GM18498 (cell line): Measurements from ENCODE around the gene CCL26.
"Not testable (repeated sequence)": the region's sequence is repeated elsewhere in the genome, so short reads cannot be mapped to it uniquely, and the experiment has no call there.

Experiments
- ATAC-seq: cut with Tn5 transposase; IDR thresholded peaks from one replicate; pipeline ENCODE4 v1.9.1; 2021; ENCODE audit warnings: mild to moderate bottlenecking, moderate library complexity; ENCODE audit not compliant: unreplicated experiment

Gene CCL26

GRCh38 chr7:75793676-75794075 is 21.7 kb upstream of the CCL26 start:
- no peak for ATAC-seq

DNA sequence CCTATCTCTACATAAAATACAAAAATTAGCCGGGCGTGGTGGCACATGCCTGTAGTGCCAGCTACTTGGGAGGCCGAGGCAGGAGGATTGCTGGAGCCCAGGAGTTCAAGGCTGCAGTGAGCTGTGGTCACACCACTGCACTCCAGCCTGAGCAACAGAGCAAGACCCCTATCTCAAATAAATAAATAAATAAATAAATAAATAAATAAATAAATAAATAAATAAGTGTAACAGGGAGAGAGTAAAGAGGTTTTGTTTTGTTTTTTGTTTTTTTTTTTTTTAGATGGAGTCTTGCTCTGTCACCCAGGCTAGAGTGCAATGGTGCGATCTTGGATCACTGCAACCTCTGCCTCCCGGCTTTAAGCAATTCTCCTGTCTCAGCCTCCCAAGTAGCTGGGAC is 20.6 kb upstream of the CCL26 start:
- ATAC-seq: not testable (repeated sequence)

GRCh38 chr7:75789361-75789924 is 17.4 kb upstream of the CCL26 start:
- ATAC-seq: no peak

GRCh38 chr7:75788154-75788847 is 16.3 kb upstream of the CCL26 start:
- not testable (repeated sequence) for ATAC-seq

DNA sequence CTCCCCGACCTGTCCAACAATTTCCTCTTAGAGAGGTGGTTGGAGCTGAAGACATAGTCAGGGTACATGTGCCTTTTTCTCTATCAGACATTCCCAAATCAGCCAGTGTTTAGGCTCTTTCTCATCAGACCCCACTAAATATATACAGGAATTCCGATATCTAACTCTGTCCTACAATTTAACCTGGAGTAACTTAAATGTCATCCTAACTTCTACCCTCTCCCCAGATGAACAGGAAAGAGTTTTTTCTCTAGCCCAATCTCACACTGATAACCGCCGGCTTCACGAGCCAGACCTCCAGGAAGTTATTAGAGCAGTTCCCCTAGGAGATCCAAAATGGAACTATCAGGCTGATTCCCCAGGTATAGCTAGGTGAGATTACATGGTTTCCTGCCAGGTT is 11.0 kb upstream of the CCL26 start:
- ATAC-seq: not testable (repeated sequence)

- ATAC-seq: not testable (repeated sequence)
Measured at GRCh38 chr7:75780647-75781273, 8.7 kb upstream of the CCL26 start.

DNA sequence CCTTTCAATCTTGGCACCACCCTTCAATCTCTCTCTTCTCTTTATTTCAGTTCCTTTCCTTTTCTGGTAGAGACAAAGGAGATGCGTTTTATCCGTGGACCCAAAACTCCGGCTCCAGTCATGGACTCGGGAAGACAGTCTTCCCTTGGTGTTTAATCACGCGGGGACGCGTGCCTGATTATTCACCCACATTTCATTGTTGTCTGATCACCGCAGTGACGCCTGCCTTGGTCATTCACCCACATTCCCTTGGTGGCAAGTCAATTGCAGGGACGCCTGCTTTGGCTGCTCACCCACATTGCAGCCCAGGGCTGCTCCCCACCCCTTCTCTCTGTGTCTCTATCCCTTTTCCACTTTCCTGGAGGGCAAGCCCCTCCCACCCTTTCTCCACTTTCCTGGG is 7.5 kb upstream of the CCL26 start:
- not testable (repeated sequence) for ATAC-seq

GRCh38 chr7:75779035-75779434 is 7.0 kb upstream of the CCL26 start:
- ATAC-seq: not testable (repeated sequence)

DNA sequence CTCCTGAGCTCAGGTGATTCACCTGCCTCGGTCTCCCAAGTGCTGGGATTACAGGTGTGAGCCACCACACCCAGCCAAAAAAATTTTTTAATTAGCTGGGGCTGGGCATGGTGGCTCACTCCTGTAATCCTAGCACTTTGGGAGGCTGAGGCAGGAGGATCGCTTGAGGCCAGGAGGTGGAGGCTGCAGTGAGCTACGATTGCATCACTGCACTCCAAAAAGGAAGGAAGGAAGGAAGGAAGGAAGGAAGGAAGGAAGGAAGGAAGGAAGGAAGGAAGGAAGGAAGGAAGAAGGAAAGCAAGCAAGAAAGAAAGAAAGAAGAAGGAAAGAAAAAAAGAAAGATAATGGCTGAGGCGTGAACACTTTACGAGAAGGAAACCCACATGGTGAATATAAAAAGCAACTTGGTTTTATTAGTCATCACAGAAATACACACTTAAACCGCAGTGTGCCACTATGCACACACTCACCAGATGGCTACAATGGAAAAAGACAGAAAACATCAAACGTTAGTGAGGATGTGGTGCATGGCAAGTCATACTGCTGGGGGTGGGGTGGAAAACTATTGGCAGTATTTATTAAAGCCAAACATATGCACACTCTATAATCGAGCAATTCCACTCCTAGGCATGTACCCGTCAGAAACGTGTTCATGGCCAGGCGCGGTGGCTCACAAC is 4.4 kb upstream of the CCL26 start:
- no peak for ATAC-seq

DNA sequence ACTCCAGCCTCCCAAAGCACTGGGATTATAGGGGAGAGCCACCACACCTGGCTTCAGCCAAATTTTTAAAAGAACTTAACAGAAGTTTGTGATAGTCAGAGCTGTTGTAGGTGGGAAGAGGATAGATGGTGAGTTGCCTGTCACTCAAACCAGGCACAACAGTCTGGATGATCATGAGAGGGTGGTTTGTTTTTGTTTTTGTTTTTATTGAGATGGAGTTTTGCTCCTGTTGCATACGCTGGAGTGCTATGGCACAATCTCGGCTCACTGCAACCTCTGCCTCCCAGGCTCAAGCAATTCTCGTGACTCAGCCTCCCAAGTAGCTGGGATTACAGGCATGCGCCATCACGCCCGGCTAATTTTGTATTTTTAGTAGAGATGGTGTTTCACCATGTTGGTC is 1.9 kb upstream of the CCL26 start:
- ATAC-seq: not testable (repeated sequence)

DNA sequence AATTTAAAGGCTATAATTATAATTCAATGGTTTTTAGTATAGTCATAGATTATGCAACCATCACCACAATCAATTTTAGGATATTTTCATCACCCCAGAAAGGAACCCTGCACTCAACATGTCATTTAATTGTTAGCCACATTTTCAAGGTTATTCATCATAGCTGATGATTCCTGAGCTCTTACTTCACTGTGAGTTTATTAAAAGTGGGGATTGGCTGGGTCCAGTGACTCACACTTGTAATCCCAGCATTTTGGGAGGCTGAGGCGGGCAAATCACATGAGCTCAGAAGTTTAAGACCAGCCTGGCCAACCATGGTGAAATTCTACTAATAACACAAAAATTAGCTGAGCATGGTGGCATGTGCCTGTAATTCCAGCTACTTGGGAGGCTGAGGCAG is 787 bp downstream of the CCL26 start:
- no peak for ATAC-seq

GRCh38 chr7:75762350-75762917 is 9.6 kb downstream of the CCL26 start:
- peak; percentile 69 for ATAC-seq

DNA sequence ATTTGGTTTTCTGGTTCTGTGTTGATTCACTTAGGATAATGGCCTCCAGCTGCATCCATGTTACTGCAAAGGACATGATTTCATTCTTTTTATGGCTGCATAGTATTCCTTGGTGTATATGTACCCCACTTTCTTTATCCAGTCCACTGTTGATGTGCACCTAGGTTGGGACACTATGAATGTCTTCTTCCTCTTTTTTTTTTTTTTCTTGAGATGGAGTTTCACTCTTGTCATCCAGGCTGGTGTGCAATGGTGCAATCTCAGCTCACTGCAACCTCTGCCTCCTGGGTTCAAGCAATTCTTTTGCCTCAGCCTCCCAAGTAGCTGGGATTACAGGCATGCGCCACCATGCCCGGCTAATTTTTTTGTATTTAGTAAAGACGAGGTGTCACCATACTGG is 10.2 kb downstream of the CCL26 start:
- ATAC-seq: not testable (repeated sequence)

GRCh38 chr7:75758491-75758890 is 13.5 kb downstream of the CCL26 start:
- ATAC-seq: no peak

DNA sequence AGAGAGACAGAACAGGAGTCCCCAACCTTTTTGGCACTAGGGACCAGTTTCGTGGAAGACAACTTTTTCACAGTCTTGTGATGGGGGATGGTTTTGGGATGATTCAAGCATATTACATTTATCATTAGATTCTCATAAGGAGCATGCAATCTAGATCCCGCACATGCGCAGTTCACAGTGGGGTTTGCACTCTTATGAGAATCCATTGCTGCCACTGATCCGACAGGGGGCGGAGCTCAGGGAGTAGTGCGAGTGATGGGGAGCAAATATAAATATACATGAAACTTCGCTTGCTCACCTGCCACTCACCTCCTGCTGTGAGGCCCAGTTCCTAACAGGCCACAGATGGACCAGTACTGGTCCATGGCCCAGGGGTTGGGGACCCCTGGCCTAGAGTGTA is 14.2 kb downstream of the CCL26 start:
- ATAC-seq: no peak

DNA sequence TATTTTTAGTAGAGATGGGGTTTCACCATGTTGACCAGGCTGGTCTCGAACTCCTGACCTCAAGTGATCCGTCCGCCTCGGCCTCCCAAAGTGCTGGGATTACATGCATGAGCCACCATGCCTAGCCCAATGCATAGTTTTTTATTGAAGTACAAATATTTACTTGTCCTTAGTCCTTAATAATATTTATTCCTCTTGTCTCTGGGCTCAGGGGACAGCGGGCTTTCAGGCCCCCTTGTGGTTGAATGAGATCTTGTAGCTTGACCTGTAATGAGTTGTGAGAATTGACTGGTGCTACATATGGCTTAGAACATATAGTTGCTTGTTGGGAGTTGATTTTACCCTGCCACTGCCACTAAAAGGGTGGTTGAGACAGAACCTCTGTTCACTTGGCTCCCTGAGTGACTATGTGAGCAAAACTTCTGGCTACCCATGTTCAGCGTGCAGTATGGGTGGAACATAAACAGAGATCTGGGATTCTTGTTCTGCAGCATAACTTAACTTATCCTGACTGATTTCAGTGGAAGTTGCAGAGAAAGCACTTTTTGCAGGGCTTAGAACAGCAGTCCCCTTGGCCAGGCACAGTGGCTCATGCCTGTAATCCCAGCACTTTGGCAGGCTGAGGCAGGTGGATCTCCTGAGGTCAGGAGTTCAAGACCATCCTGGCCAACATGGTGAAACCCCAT is 14.9 kb downstream of the CCL26 start:
- no peak for ATAC-seq

DNA sequence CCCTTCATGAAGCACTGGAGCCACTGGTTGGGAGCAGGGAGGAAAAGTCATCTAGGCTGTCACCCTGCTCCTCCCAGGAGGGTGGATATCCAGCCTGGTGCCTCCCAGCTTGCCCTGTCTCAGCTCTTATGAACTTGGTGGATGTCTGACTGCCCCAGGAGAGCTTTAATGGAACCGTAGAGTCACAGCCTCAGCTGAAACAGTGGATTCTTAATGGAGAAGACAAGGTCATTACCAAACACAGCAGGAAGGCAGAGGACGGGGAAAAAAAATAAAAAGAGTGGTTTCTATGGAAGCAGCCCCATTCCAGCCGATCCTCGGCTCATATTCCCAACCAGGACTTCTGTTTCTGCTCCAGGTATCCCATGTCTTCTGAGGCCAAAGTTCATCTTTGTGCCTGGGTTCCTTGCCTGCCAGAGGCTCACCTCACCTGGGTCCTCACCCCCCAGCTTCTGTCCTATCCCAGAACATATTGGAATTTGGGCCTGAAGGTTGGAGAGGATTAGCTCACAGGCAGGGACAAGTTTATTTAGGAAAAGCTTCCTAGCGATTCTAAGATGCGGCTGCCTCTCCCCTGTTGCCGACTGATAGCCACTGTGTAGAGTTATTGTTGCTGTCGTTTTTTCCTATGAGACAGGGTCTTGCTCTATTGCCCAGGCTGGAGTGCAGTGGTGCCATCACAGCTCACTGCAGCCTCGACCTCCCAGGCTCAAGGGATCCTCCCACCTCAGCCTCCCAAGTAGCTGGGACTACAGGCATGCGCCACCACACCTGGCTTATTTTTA is 15.6 kb downstream of the CCL26 start:
- ATAC-seq: no peak

- no peak for ATAC-seq
Measured at GRCh38 chr7:75743455-75743859, 28.6 kb downstream of the CCL26 start.

DNA sequence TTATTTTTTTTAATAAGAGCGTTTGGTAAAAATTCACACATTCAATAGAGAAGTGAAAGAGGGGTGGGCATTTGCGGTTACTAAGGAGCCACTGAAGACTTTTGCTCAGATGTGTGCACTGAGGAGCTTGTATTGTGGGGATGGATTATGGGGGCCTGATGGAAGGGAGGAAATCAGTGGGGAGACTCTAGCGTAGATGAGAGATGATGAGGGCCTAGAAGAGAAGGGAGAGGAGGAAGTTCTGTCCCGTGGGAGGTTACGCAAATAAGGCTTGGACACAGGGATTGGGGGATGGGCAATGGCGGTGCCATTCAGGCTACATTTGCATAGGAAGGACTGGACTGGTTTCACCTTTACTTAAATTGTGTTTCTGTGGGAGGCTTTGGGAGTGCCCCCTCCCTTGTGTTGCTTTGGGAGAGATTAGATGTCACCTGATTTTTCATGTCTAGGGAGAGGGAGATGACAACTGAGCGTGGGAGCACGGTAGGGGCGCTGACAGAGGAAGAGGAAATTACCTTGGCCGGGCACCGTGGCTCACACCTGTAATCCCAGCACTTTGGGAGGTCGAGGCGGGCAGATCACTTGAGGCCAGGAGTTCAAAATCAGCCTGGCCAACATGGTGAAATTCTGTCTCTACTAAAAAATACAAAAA is 31.0 kb downstream of the CCL26 start:
- no peak for ATAC-seq
